HG02981 (cell line): Measurements from ENCODE around the gene SSRP1.

Experiments used
- ATAC-seq: cut with Tn5 transposase; IDR thresholded peaks from one replicate; pipeline ENCODE4 v1.9.1; 2021; ENCODE audit warnings: mild to moderate bottlenecking, moderate library complexity; ENCODE audit not compliant: unreplicated experiment

SSRP1 gene

GRCh38 chr11:57359896-57360690, 24.4 kb upstream of the SSRP1 start:
- no peak for ATAC-seq

- ATAC-seq = no peak
These were observed 23.7 kb upstream of the SSRP1 start for GRCh38 chr11:57359396-57359795.

- no peak for ATAC-seq
These were observed 23.3 kb upstream of the SSRP1 start for GRCh38 chr11:57358991-57359390.

GRCh38 chr11:57358543-57358961, 22.9 kb upstream of the SSRP1 start:
- ATAC-seq = no peak

- ATAC-seq = no peak
These were observed 22.2 kb upstream of the SSRP1 start for GRCh38 chr11:57357856-57358255.

GRCh38 chr11:57357310-57357709, 21.6 kb upstream of the SSRP1 start:
- ATAC-seq = no peak

DNA sequence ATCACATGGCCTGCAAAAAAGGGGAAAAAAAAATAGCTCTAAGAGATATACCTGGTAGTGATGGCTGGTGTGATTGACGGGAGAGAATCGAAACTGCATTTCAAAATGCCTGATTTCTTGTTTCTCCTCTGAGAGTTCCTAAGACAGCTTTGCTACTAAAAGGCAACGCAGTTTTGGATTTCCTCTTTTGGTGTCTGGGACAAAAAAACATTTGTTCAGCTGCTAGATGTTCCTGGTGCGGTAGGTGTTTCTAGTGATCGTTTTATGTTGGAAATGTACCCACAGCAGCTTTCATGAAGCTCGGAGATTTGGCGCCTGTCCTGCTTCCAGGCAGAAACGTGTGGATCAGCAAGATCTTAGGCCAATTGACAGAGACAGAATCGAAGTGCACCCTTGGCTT, 20.6 kb upstream of the SSRP1 start:
- ATAC-seq = no peak

DNA sequence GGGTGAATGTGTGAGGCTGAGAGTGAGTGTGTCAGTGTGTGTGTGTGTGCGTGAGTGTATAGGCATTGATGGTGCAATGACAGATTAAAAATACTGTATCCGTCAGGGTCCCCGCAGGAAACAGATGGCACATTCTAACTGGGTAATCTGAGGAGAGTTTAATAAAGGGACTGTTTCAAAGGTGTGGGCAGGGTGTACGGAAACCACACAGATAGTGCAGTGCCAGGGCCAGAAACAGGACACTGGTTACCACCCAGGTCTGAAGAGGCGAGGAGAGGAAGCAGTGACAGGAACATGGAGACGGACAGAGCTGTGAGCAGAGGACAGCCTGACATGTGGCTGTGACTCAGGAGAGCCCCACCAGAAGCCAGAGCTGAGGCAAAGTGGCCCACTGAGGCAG, 19.0 kb upstream of the SSRP1 start:
- ATAC-seq = no peak

DNA sequence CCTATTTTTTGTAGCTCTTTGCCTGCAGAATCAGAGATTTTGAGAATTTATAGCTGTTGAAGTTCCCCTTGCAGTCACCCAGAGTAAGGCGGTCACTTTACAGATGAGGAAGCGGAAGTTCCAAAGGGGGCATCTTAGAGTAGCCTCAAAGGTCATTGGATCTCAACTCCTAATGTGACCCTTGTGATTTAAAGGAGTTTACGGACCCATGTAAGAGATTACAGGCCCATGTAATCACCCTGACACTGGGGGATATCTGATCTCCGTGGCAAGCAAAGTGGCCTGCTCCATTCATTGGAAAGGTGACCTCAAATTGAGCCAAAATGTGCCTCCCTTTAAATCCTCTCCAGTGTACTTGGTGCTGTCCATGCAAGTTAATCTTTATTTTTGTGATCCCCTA, 18.2 kb upstream of the SSRP1 start:
- ATAC-seq = no peak

GRCh38 chr11:57353446-57353845, 17.8 kb upstream of the SSRP1 start:
- no peak for ATAC-seq

DNA sequence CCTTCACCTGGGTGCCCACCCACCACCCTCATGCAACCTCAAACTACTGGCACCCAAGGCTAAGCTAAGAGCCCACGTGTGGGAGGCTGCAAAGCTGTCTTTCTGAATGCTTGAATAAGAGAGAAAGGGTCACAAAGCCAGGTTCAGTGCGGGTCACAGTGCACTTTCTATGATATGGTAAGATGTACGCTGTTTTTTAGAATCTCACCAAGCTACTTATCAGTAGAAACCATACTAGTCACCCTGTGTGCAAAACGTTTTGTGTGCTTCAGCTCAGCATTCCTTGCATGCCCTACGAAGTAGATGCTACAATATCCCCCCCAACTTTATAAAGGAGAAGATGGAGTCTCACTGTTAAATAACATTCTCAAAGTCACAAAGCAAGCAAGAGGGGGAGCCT, 17.3 kb upstream of the SSRP1 start:
- no peak for ATAC-seq

DNA sequence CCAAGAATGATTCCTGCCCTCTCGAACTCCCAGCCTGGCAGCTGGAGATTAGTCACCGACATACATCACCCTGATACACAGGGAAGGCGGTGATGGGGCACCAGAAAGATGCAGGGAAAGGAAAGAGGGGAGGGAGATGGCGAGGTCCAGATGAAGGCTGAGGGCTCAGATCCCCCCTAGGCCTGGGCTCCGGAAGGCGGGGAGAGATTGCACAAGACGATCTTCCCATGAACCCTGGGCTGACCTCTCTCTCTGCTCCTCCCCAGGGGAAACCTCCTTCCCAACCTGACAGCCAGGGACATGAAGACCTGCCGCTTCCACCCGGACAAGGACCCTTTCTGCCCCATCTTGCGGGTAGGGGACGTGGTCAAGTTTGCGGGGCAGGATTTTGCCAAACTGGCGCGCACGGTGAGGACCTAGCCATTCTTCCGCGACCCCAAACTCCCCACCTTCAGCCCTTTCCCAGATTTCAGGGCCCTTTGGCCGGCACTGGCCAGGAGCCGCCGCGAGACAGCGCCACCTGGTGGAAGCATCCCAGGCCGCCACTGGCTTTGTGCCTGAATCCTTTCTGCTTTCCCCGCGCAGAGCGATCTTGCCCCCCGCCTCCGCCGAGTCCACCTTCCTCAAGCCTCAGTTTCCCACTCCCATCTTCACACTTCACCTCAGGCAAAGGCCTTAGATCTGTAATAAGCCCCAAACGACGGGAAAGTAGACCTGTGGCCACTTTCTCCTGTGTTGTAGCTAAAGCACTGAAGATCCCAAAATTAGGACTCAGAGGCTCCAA, 14.0 kb upstream of the SSRP1 start:
- no peak for ATAC-seq

DNA sequence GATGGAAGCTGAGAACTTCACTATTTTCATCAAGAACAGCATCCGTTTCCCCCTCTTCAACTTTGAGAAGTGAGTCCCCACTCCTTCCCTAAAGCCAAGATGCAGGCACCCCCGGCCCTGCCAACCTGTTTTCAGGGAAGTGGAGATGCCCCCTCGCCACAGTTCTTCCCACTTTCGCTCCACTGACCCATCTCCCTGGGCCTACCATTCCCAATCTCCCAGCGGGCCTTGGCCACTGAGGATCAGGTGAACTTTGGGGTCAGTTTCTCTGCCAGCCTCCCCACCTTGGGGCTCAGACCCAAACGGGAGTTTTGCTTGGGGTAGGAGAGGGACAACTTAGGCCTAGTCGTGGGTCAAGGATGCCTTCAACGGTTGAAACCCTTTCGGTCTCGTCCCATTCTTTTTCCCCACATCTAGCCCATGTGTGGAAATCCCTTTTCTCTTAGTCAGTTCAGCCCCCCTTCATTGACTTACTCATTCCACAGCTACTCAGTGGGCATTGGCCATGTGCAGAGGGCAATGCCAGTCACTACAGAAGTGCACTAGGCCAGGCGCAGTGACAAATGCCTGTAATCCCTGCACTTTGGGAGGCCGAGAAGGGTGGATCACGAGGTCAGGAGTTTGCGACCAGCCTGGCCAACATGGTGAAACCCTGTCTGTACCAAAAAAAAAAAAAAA, 13.1 kb upstream of the SSRP1 start:
- ATAC-seq = no peak

DNA sequence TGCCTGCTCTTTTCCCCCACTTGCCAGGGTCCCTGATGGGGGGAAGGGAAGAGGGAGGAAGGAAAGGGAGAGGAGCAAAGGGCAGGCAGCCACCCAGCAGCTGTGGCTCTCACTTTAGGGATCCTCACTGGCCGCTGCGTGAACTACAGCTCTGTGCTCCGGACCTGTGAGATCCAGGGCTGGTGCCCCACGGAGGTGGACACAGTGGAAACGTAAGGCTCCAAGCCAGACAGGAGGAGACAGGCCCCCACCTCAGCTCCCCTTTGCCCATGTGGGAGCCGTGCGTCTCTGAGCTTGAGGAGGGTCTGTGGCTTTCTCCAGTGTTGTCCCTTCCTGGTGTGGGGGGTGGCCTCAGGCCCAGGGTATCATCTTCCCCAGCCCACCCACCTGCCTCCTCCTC, 12.4 kb upstream of the SSRP1 start:
- ATAC-seq = no peak

DNA sequence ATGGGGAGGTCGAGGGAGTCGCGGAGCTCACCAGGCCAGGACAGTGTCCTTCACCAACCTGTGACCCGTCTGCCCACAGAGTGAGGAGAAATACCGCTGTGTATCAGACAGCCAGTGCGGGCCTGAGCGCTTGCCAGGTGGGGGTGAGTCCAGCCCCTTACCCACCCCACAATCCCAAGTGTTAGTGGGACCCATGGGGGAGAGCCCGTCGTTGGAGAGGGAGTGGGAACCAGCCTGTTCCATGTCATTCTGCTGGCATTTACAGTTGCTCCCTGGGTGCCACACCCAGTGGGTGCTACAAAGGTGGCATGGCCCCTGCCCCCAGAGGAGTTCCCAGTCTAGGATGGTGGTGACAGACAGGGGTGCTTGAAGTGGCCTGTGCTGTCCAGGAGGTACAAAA, 11.6 kb upstream of the SSRP1 start:
- ATAC-seq = no peak

- no peak for ATAC-seq
These were observed 10.0 kb upstream of the SSRP1 start for GRCh38 chr11:57345555-57346211.

DNA sequence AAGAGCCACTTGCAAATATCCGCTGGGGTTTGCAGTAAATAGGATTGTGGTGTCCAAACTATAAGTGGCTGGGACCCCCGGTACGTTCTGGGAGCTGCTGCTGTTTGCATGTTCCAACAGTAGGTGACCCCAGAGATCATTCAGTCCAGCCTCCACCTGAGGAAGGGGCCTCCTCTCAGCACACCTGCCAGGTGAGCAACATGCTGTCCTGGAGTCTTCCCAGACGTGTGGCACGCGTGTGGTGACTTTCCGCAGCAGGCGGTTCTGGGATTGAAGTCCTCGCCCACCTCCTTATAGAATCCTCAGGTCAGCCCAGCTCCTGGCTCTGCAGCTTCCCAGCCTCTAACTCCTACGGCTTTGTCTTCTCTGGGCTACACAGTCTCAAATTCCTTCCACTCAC, 9.1 kb upstream of the SSRP1 start:
- ATAC-seq = no peak

- ATAC-seq = no peak
These were observed 8.1 kb upstream of the SSRP1 start for GRCh38 chr11:57343825-57344224.

DNA sequence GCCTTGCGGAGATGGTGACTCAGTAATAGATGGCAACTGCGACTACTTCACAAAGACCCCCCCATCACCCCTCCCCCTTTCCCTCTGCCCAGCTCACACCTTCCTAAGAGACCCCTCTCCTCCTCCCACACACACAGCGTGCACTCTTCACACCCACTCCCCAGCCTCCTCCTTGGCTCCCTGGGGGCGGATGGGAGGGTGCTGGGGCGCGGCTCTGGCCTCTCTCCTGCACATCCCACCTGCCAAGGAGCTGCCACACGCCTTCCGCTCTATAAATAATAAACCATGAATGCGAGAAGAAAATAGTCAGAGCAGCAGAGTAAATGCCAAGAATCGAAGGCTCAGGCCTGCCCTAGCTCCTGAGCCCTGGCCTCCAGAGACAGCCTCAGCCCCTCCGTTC, 7.0 kb upstream of the SSRP1 start:
- no peak for ATAC-seq

GRCh38 chr11:57341250-57341808, 5.6 kb upstream of the SSRP1 start:
- ATAC-seq = no peak

GRCh38 chr11:57340039-57340615, 4.4 kb upstream of the SSRP1 start:
- ATAC-seq = no peak
